DOHH2 (cell line): ENCODE results near the gene ZNF629.

Experiments used
- H3F3A ChIP-seq: fragments of 200-600 bp; sonication (generic), shearing (Covaris generic); 2 replicates; pipeline ENCODE4 v1.6.0; 2016; ENCODE audit warnings: antibody characterized with exemption, mild to moderate bottlenecking; ENCODE audit not compliant: control insufficient read depth, insufficient read depth
- H3K27ac ChIP-seq: fragments of 200-600 bp; sonication (generic); 2 replicates; pipeline ENCODE4 v1.5.1; 2014; ENCODE audit warnings: low read depth, mild to moderate bottlenecking, low read length, moderate library complexity
- H3K27me3 ChIP-seq: fragments of 200-600 bp; sonication (generic); 2 replicates; pipeline ENCODE4 v1.6.1; 2014; ENCODE audit warnings: mild to moderate bottlenecking, low read length, mixed read lengths; ENCODE audit not compliant: control insufficient read depth
- H3K36me3 ChIP-seq: fragments of 200-600 bp; sonication (generic); 2 replicates; pipeline ENCODE4 v1.6.1; 2014; ENCODE audit warnings: mild to moderate bottlenecking, low read length, moderate library complexity, mixed read lengths; ENCODE audit not compliant: control insufficient read depth
- H3K4me1 ChIP-seq: fragments of 200-600 bp; sonication (generic); 2 replicates; pipeline ENCODE4 v1.6.1; 2014; ENCODE audit warnings: mild to moderate bottlenecking, low read length, mixed read lengths; ENCODE audit not compliant: control insufficient read depth
- H3K4me2 ChIP-seq: fragments of 200-600 bp; sonication (generic); 2 replicates; pipeline ENCODE4 v1.6.0; 2014; ENCODE audit warnings: mild to moderate bottlenecking, low read length, moderate library complexity
- H3K4me3 ChIP-seq: fragments of 200-600 bp; sonication (generic); 2 replicates; pipeline ENCODE4 v1.5.1; 2014; ENCODE audit warnings: mild to moderate bottlenecking, low read length, mixed read lengths
- H3K79me2 ChIP-seq: fragments of 200-600 bp; sonication (generic); 2 replicates; pipeline ENCODE4 v1.6.1; 2014; ENCODE audit warnings: mild to moderate bottlenecking, low read length, mixed read lengths; ENCODE audit not compliant: control insufficient read depth
- H3K9me2 ChIP-seq: fragments of 200-600 bp; sonication (generic); replicated peaks from 2 replicates; pipeline ENCODE4 v1.6.1; 2014; ENCODE audit warnings: mild to moderate bottlenecking, low read length, mixed read lengths; ENCODE audit not compliant: control insufficient read depth
- H3K9me3 ChIP-seq: fragments of 200-600 bp; sonication (generic); 2 replicates; pipeline ENCODE4 v1.6.1; 2014; ENCODE audit warnings: antibody characterized with exemption, low read length, mixed read lengths; ENCODE audit not compliant: control insufficient read depth, insufficient read depth
- H4K20me1 ChIP-seq: fragments of 200-600 bp; sonication (generic); 2 replicates; pipeline ENCODE4 v1.6.0; 2014; ENCODE audit warnings: low read depth, mild to moderate bottlenecking, antibody characterized with exemption, low read length, moderate library complexity; ENCODE audit not compliant: control insufficient read depth, insufficient read depth
- CTCF ChIP-seq: fragments of 200-600 bp; sonication (generic); IDR thresholded peaks from one replicate; pipeline ENCODE4 v1.5.1; 2014; ENCODE audit warnings: antibody characterized with exemption, mild to moderate bottlenecking, low read depth, low read length; ENCODE audit not compliant: poor library complexity, severe bottlenecking
- EZH2phosphoT487 ChIP-seq: fragments of 200-600 bp; sonication (generic); IDR thresholded peaks from 2 replicates; pipeline ENCODE4 v1.6.1; 2017; ENCODE audit warnings: borderline replicate concordance, mild to moderate bottlenecking, antibody characterized with exemption, low read length, moderate library complexity, mixed read lengths

ZNF629 gene

GRCh38 chr16:30786936-30787612, at the start of gene ZNF629:
TSS of gene ZNF629 (minus strand) at chr16:30787205. CDS start at chr16:30784482, 2,723 bp downstream.
- H4K20me1 ChIP-seq = no peaks in the 10 kb centered on the region
- H3K36me3 ChIP-seq = peaks cover 14% of the 10 kb centered on the region
- no peaks in the 10 kb centered on the region for H3K9me3 ChIP-seq
- no peak for TF ChIP-seq EZH2phosphoT487
- no peak for TF ChIP-seq CTCF
- peaks cover 21% of the 10 kb centered on the region for H3K79me2 ChIP-seq
- peaks cover 19% of the 10 kb centered on the region for H3K4me1 ChIP-seq
- H3F3A ChIP-seq = no peaks in the 10 kb centered on the region
- no peaks in the 10 kb centered on the region for H3K9me2 ChIP-seq
- H3K4me2 ChIP-seq = peak within 1 kb of the TSS; percentile 63
- H3K27ac ChIP-seq = no peak within 1 kb of the TSS
- no peaks in the 10 kb centered on the region for H3K27me3 ChIP-seq
- peak within 1 kb of the TSS; percentile 83 for H3K4me3 ChIP-seq

GRCh38 chr16:30834130-30834740, 47.2 kb upstream of the ZNF629 start:
- no peaks in the 10 kb centered on the region for H3F3A ChIP-seq
- H3K4me1 ChIP-seq = no peaks in the 10 kb centered on the region
- no peak overlapping the region for H3K4me2 ChIP-seq
- H3K9me2 ChIP-seq = no peaks in the 10 kb centered on the region
- H3K36me3 ChIP-seq = no peaks in the 10 kb centered on the region
- H4K20me1 ChIP-seq = no peaks in the 10 kb centered on the region
- no peak for TF ChIP-seq CTCF
- TF ChIP-seq EZH2phosphoT487 = no peak
- H3K27me3 ChIP-seq = peaks cover 11% of the 10 kb centered on the region; the same call in 1 of the 2 replicates
- H3K4me3 ChIP-seq = no peak overlapping the region
- H3K79me2 ChIP-seq = no peaks in the 10 kb centered on the region
- H3K9me3 ChIP-seq = no peaks in the 10 kb centered on the region
- H3K27ac ChIP-seq = no peak overlapping the region

GRCh38 chr16:30830072-30830417, 43.0 kb upstream of the ZNF629 start:
- no peaks in the 10 kb centered on the region for H3K4me1 ChIP-seq
- no peak for TF ChIP-seq EZH2phosphoT487
- no peak for TF ChIP-seq CTCF
- H3K4me3 ChIP-seq = no peak overlapping the region
- no peaks in the 10 kb centered on the region for H3K79me2 ChIP-seq
- no peaks in the 10 kb centered on the region for H3K9me2 ChIP-seq
- no peaks in the 10 kb centered on the region for H3F3A ChIP-seq
- H4K20me1 ChIP-seq = no peaks in the 10 kb centered on the region
- H3K36me3 ChIP-seq = no peaks in the 10 kb centered on the region
- no peak overlapping the region for H3K27ac ChIP-seq
- peaks cover 19% of the 10 kb centered on the region for H3K27me3 ChIP-seq
- no peak overlapping the region for H3K4me2 ChIP-seq
- no peaks in the 10 kb centered on the region for H3K9me3 ChIP-seq
